Tongue (tissue), 2 donors: ENCODE data around the gene GPM6B. TPM values are rescaled to one million over a fixed set of nuclear protein-coding genes. Genes with fewer than 3 reads are reported as not detected.

Source experiments
- DNase-seq: peaks from one replicate; pipeline ENCODE4 v3.0.0-alpha.2; 2015
- total RNA-seq: library from RNA; depleted of rRNA; stranded (reverse); fragments of >200 nt; gene quantifications from one replicate; pipeline ENCODE4 v1.2.3, GENCODE V29; 2014

GPM6B gene
- total RNA-seq, 1 donor from 2014 or later = 38.9 TPM

DNA sequence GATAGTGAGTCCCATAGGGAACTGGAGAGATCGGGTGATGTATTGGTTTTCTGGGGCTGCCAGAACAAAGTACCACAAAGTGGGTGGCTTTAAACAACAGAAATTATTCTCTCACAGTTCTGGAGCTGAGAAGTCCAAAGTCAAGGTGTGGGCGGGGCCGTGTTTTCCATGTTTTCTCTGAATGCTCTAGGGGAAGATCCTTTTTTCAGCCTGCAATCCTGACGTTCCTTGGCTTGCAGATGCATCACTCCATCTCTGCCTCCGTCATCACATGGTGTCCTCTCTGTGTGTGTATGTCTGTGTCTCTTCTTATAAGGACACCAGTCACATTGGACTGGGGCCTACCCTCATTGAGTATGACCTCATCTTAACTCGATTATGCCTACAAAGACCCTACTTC lies 7.9 kb upstream of the GPM6B start:
- DNase-seq = no peak

DNA sequence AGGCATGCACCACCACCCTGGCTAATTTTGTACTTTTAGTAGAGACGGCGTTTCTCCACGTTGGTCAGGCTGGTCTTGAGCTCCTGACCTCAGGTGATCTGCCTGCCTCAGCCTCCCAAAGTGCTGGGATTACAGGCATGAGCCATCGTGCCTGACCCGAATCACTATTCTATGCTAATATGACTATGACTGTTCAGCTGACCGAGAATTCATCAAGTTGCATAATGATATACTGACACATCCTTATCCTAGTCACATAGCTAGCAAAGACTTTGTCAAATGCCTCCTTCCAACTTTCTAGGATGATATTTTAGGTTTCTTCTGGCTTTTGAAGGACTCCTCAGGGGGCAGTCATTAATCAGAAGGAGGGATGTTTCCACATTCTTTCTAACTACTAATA lies 4.8 kb upstream of the GPM6B start:
- no peak for DNase-seq

DNA sequence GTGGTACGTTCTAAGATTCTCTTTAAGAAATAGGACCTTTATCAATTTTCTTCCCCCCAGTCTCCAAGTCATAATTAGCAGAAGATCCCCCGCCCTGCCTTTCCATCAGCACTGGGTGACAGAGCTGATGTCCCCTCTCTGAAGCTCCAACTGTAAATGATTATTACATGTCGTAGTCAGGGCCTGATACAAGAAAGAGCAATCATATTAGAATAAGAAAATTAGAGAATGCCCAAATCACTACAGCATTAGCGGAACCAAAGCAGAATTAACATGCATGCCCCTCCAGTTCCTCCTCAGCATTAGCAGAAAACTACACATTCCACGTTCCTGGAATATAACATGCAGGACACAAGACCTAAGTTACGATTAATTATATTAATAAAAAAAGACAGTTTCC lies 717 bp downstream of the GPM6B start:
- no peak for DNase-seq

DNA sequence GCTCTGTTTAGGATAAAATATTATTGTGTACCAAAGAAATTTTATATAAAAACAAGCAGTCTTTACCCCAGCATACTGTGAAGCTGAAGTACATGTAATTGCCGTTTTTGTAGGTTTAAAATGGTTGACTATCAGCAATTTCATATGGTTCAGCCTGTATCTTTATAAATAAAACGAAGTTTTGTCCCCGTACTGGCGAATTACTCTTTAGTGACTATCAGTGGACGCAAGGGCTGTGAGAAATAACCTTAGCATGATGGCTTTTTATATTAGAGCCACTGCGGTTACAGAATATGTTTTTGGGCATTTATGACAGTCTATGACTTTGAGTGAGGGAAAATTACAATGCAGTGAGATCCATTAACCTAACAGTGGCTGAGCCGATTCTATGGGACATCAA lies 1.2 kb downstream of the GPM6B start:
- no peak for DNase-seq

DNA sequence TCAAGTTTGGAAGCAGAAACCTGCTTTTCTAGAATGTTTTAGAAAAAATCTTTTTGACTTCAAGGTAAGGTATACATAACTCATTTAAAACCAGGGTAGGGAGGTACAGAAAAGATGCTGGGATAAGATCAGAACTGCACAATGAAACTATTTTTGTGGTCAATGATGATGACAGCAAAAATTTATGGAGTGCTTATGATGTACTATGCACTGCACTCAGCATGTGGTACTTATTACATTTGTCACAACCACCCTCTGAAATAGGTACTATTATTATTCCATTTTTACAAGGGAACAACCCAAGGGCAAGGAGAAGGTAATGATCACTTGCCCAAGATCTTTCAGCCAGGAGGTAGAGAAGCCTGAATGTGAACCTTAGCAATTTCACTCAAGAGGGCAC lies 8.0 kb downstream of the GPM6B start:
- DNase-seq = no peak

DNA sequence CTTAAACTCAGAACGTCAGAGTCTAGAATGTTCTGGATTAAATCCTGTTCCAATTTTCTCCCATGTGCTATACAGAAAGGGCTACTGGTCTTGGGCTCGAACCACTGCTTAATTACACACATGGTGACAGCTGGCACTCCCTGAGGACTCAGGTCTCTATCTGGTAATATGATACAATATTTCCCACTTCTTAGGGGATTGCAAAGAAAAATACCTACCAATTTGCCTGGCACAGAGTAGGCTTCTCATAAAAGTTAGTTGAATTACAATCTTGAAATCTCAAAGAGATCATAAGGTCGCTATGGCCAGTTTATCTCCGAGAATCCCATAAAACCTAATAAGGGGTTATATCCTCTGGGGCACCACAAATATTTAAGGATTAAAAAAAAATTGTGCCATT lies 8.6 kb downstream of the GPM6B start:
- no peak for DNase-seq

DNA sequence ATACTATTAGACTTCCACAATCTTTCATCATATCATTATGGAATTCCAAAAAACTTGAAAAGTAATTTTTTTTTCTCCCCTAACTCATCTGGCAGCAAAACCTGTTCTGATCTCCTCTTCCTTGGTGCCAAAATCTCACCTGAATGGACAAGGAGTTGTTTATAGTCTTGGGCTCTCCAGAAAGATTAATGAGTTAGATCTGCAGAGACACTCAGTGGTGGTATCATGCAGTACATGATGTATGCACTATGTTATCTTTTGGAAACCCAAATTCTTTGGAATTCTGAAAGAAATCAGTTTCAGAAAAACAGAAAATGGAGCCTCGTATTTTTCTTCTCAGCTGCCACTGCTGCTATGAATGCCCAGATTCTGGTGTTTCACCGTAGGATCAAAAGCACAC lies 11.7 kb downstream of the GPM6B start:
- DNase-seq = no peak

DNA sequence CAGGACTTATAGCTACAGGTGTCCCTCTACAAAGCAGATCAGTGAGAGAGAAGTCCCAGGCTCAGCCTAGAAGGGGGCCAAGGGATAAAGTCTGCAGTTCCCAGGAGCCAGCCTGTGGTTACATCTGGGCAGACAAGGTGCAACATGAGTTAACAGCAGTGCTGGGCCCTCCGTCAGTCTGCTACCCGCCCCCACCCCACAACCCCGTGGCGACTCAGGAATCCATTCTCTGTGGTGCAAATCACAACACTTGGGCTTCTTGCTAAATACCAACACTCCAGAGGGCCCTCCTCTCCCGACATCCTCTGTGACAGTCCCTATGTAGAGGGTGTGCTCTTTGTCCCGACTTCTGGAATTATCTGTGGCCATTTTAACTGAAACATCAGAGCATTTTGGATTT lies 13.8 kb downstream of the GPM6B start:
- no peak for DNase-seq

DNA sequence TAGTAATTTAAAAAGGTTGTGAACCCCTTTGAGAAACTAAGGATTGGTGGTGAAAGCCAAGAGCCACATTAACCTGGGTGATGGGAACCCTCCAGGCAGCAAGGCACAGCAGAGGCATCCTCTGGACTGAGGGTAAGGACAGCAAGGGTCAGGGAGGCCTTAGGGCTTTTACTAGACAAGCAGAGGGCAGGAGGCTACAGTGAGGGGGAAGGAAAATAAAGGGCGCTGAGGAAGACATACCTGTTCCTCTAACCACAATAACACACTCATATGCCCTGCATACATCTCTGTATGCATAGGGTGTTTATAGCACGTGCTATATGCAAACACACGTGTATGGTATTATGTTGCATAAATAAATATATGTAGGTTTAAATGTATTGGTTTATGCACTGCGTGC lies 18.7 kb downstream of the GPM6B start:
- no peak for DNase-seq

DNA sequence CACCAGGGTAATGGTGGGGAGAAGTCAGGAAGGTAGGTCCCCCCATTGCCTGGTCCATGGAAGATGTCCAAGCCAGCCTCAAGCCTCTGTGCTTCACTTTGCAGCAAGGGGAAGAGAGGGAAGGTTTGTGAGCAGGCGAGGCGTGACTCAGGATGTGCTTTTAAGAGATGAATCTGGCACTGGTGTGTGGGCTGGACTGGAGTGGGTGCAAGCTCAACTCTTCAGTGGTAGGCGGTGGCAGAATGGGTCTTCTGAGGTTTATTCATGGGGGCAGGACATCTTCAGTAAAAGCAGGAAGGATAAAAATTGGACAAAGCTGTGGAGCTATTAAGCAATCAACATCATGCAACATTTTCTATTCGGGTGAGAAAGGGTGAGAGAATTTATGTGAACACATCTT lies 19.4 kb downstream of the GPM6B start:
- DNase-seq = no peak

DNA sequence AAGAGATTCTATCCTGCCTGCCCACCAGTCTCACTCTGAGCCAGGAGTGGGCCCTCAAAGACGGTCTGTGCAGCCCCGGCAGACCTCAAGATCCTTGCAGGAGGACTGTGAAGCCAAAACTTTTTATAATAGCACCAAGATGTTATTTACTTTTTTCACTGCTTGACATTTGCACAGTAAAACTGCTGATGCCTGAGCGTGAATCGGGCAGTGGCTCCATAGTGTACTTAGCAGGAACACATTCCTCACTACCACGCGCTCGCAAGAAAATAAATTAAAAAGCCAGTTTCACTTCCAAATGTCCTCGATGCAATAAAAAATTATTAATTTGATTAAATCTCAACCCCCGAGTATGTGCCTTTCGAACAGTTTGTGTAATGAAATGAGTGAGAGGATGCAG lies 22.5 kb downstream of the GPM6B start:
- DNase-seq = no peak

DNA sequence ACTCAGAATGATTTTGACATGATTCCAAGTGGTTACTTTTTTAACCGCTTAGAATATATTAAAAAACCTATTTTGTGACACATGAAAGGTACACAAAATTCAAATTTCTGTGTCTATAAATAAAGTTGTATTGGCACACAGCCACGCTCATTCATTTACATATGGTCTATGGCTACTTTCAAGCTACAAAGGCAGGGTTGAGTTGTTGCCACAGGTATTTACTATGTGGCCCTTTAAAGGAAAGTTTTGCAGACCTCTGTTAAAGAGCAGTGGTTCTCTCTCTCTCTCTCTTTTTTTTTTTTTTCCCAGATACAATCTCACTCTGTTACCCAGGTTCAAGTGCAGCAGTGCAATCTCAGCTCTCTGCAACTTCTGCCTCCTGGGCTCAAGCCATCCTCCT lies 23.0 kb downstream of the GPM6B start:
- DNase-seq = peak; percentile 15

DNA sequence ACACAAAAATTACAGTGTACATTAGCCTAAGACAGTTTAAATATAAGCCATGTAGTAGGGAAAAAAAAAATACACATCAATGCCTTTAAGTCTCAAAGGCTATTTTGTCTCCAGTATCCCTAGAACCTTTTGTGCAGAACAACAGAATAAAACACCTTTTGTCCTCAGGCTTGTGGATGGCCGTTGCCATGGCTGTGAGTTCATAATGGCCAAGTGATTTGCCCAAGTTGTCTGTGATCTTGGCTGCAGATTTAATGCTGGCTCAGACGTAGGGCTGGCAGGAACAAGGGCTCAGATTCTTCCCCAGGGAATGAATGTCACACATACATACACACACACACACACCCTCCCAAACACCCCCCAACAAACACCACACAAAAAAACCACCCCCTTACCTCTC lies 25.3 kb downstream of the GPM6B start:
- DNase-seq = peak; percentile 28

DNA sequence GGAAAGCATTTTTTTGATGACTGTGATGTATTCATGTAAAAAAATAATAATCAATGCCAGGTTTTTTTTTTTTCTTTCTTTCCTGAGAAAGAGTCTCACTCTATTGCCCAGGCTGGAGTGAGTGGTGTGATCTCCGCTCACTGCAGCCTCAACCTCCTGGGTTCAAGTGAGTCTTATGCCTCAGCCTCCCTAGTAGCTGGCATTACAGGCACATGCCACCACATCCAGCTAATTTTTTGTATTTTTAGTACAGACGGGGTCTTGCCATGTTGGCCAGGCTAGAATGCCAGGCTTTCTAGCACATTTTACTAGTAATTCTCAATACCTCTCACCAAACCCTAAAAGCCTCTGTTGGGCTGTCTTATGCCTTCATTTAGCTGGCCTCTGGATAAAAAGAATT lies 25.7 kb downstream of the GPM6B start:
- DNase-seq = no peak

DNA sequence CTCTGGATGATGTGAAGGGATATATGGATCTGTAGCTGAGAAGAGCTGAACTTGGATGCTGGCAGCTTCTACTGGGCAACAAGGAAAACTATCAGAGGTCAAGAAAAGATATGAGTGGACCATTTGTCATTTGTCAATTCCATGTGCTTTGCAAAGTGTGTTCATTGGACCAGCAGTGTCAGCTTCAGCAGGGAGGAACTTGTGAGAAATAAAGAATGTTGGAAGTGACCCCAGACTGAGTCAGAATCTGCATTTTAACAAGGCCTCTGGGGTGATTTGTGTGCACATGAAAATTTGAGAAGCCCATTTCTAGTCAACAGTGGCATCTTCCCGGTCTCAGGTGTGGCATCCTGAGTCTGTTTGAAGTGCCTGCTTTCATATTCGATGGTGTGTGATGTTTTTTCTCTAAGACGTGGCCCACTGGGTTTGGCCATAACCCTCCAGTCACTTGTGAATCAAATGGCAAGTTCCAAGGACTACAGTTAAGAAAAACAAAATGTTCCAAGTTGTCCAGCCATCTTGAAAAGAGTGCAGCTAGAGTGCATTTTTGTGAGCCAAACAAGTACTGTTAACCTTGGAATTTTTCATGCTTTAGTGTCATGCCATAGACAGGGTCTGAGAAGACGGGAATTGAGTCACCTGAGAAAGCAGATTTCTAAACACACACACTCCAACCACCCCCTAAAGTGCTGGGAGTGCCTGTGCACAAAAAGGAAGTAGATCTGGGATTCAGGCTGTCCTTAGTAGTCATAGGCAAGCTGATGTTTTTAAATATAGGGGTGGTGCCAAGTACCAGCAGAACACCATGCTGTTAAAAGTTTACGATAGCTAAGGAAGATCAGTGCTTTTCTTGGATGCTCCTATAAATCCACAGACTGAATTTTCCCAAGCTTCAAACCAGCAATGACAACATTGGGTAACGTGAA lies 26.4 kb downstream of the GPM6B start:
- DNase-seq = no peak

DNA sequence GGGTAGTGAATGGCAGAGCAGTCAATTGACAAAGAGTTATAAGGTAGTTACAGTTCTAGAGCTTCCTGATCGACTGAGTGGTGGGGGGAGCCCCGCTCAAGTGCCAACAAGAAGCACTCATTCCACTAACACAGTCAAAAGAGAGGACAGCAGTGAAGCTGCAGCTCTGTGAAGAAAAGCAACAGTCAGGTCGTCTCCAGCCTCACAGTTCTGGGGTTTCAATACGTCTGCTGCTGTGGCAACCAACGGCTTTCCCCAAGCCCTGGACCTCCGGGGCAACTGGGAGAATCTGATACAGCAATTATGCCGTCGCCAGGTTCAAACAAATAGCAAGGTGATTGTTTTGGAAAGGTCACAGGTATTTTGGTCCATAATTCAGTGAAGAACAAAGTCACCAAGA lies 30.8 kb downstream of the GPM6B start:
- DNase-seq = no peak

DNA sequence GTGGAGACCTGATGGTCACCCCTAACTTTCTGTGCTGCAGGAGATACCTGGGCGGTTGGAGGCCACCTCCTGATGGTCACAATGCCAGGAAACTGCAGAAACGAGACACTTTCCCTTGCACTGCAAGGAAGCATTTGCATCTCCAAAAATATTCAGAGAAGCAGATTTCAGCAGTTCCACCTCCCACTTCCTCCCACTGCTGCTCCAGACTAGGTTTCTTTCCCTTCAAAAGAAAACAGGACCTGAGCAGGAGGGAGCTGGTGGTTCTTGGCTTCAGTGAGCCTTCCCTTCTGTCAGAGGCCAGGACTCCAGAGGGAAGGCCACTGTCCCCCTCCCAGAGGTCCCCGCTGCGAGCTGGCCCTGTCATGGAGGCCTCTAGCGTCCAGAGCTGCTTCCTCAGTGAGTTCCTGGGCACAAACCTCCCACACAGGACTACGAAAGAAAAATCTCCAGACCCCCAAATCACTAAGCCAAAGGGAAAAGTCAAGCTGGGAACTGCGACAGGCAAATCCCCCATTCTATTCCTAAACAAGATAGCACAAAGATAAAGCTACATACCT lies 35.9 kb downstream of the GPM6B start:
- DNase-seq = no peak

DNA sequence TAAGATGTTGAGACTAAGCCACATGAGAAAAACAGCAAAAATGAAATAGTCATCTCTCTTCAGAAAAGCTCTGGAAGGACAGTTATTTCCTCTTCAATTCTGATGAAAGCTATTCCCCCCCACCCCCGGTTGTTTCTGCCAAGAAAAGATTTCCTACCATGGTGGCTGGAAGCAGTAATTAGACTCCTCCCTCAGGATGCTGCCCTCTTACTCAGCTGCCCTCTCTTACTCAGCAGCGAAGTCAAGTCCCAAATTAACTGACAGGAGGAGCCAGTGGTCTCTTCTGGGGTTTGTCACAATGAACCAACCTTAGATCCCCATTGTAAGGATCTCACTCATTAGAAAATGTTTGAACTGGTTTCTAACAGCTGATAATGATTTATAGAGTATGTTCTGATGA lies 38.0 kb downstream of the GPM6B start:
- peak; percentile 28 for DNase-seq

DNA sequence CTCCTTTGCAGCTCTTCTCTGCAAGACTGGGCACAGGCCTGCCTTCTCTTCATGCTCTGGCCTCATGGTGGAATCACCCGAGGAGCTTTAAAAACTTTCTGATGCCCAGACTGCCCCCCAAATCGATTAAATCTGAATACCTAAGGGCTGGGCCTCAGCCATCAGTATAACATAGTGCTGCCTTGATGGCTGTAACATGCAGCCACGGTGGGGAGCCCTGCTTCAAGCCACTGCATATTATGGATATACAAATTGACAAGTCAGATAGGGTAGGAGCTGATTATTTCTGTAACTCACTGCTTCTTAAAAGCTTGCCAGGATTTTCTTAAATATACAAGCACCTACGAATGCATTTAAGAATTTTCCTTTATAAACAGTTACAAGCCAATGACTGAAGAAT lies 40.5 kb downstream of the GPM6B start:
- no peak for DNase-seq

DNA sequence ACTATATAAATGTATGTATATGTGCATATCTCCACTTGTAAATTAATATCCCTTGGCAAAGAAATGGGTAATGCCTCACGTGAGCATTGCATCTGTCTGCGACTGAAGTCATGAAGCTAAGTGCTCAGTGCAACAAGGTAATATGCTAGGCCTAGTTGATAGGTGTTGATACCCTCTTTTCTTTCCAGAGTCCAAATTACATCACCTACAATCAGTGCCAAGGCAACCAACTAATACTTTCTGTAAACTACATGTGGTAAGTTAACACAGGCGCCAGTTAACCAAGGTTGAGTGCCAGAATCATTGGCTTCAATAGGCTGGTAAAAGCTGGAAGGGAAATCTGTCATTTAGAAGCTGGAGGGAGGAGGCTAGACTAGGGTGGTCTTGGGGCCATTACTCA lies 41.1 kb downstream of the GPM6B start:
- DNase-seq = no peak

DNA sequence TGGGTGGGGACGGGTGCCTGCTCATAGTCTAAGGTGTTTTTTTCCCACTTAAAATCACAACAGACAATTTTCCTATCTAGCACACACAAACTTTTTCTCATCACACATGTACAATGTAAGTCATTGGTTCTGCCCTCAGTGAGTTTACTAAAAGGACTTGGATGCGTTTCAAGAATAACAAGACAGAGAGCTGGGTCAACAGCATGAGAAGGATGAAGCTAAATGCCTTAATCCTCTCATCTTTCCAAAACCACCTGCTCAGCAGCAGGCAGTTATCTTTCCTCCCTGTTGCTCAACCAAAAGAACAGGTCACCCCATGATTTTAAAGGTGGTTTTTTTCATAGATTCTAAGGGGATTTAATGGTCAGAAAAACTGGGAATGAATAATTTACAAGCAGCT lies 42.2 kb downstream of the GPM6B start:
- DNase-seq = no peak

DNA sequence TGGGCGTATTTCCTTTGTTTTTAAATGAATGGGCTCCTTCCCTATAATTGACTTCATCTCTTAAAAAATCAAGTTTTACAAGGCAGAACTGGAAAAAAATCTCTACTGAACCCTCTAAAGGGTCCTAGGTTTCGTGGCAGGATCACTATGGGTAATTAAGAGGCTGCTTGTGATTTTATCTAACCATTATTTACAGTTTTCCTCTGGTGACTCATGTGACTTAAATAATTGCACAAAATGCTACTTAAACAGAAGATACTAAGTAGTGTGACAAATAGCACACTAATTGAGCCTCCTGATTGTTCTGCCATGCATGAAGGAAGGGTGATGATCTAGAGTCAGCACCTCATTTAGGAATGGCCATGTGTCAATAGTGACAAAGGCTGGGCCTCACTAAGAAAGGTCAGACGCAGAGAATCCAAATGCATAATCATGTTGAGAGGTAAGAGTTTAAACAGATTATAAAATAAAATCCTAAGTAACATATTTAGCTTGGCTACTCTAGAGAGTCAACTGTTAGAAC lies 46.8 kb downstream of the GPM6B start:
- DNase-seq = no peak

DNA sequence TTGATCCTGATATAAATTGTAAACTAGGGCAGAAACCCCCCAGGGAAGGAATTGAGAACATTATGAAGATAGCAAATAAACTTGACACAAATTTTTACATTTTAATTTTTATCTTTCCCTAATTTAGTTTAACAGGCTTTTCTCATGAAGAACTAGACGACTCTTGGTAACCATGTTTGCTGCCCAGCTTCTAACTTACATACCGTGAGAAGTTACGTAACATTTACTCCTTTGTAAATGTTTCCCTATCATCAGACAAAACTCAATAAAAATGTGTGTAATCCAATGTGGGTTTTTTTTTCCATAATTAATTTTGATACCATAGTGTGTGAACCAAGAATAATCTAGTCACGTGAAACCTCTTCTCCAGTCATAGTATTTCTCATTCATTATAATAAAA lies 48.0 kb downstream of the GPM6B start:
- DNase-seq = no peak

DNA sequence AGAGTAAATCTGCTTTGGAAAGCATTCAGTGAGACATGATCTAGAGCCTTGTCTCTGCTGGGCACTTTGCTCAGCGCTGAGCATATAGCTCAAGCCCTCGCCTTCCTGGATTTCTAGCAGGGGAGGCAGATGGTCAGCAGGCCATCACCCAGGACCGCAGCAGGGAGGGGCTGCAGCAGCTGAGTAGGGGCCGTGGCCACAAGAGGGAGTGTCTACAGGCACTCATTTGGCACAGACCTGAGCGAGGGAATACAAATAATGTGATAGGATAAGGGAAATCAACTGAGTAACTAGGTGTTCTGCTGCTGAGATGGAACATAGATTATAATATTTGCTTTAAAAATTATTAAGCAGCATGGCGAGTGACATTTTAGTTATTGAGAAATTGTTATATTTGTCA lies 52.1 kb downstream of the GPM6B start:
- DNase-seq = peak; percentile 65
